DND-41 (cell line): ENCODE results near the gene FAF1.

Experiments used
- ATAC-seq: fragments of 200-7000 bp; cut with Tn5 transposase; 3 replicates; pipeline ENCODE4 v1.9.1; 2021; ENCODE audit warnings: low read depth; ENCODE audit not compliant: insufficient read depth
- DNase-seq: peaks from one replicate; pipeline ENCODE4 v3.0.0-alpha.2; 2020
- H2AFZ ChIP-seq: 2 replicates; pipeline ENCODE4 v1.6.0; 2012; ENCODE audit warnings: low read depth, low read length
- H3K27ac ChIP-seq: 2 replicates; pipeline ENCODE4 v1.5.1; 2012; ENCODE audit warnings: low read length, inconsistent platforms
- H3K27me3 ChIP-seq: fragments of 200-600 bp; sonication (generic); 2 replicates; pipeline ENCODE4 v1.6.0; 2012; ENCODE audit warnings: low read length, mild to moderate bottlenecking, inconsistent platforms; ENCODE audit not compliant: insufficient read depth, poor library complexity
- H3K36me3 ChIP-seq: 2 replicates; pipeline ENCODE4 v1.5.1; 2012; ENCODE audit warnings: low read length, inconsistent platforms; ENCODE audit not compliant: insufficient read depth
- H3K4me1 ChIP-seq: 2 replicates; pipeline ENCODE4 v1.5.1; 2012; ENCODE audit warnings: mild to moderate bottlenecking, low read length; ENCODE audit not compliant: insufficient read depth
- H3K4me2 ChIP-seq: 2 replicates; pipeline ENCODE4 v1.6.0; 2012; ENCODE audit warnings: mild to moderate bottlenecking, moderate library complexity, low read length, inconsistent platforms; ENCODE audit not compliant: insufficient read depth
- H3K4me3 ChIP-seq, 2 experiments: fragments of 200-600 bp in 1 of 2; shearing (Covaris generic) in 1 of 2; 2 replicates each; pipeline ENCODE4 v1.5.1; 2012 to 2016; ENCODE audit warnings: inconsistent platforms in 2 of 2, low read length in 2 of 2, mild to moderate bottlenecking in 2 of 2, low read depth in 1 of 2, moderate library complexity in 1 of 2
- H3K79me2 ChIP-seq: 2 replicates; pipeline ENCODE4 v1.6.0; 2012; ENCODE audit warnings: low read length, inconsistent platforms; ENCODE audit not compliant: insufficient read depth
- H3K9ac ChIP-seq: 2 replicates; pipeline ENCODE4 v1.6.0; 2012; ENCODE audit warnings: low read depth, mild to moderate bottlenecking, inconsistent platforms, low read length, moderate library complexity
- H3K9me3 ChIP-seq: 2 replicates; pipeline ENCODE4 v1.5.1; 2012; ENCODE audit warnings: low read length, moderate library complexity, mild to moderate bottlenecking, inconsistent platforms; ENCODE audit not compliant: insufficient read depth, severe bottlenecking
- H4K20me1 ChIP-seq: 2 replicates; pipeline ENCODE4 v1.6.0; 2012; ENCODE audit warnings: low read length; ENCODE audit not compliant: insufficient read depth
- EZH2 ChIP-seq: IDR thresholded peaks from 3 replicates; pipeline ENCODE4 v1.6.1; 2012; ENCODE audit warnings: borderline replicate concordance, low read depth, mild to moderate bottlenecking, moderate library complexity, low read length, inconsistent platforms; ENCODE audit not compliant: severe bottlenecking
- TF ChIP-seq, protein P1 (sequence below): IDR thresholded peaks from 2 replicates; pipeline ENCODE4 v1.5.1; 2012; ENCODE audit warnings: borderline replicate concordance, low read length, moderate library complexity, mild to moderate bottlenecking; ENCODE audit not compliant: poor library complexity, severe bottlenecking; ENCODE audit errors: extremely low read depth

Gene FAF1

DNA sequence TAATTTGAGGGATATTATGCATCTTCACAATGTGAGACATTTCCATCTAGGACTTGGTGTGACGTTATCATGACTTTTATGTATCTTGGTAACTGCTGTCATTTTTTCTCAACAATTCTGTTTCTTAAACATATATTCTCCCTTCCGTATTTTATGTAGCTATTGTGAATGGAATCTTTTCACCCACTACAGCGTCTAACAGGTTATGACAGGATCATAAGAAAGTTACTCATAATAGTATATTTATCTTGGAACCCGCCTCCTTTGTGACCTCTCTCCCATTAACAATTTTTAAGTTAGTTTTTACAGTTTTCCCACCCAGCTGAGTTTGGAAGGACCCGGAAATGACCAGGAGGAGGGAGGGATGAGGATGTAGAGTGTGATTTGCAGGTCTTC is 530.1 kb downstream of the FAF1 start:
- H2AFZ ChIP-seq = no peak overlapping the region

DNA sequence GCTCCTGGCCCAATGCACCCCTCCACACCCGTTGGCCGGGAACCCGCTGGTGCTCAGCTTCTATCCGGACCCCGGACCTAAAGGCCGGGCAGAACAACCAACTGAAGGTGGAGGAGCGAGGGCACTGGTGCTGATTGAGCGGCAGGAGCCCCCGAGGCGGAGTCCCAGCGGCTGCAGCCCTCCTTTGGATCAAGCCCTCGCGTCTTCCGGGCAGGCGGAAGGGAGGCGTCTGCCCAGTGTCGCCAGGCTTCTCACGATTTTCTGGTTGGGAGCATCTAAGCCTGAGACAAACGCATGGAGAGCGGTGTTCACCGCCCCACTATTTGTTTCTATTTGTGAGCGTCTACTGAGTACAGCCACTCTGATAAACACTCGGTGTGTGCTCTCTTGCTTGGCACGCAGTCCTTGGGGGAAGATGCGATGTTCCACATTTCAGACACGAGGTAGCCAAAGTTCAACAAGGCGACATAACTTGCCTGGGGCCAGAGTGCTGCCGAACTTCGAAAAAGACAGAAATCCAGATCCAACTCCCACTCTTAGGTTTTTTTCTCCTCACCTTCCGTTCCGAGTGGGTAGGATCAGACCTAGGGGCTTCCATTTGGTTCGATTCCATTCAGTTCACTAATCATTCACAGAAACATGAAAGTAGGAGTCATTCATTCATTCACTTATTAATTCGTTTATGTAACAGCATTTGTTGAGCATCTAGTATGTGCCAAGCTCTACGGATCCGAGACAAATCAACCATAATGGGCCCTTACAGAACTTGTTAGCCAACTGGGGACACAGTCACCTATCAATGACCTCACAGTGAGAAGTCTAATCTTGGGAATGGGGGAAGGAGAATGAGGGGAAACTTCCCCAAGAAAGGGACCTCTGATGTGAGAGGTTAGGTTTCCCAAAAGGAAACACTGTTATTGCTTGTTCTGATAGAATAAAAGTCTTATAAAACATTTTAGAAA is 532.0 kb downstream of the FAF1 start:
- H3K4me2 ChIP-seq = no peak overlapping the region
- H2AFZ ChIP-seq = no peak overlapping the region
- no peak overlapping the region for H3K27ac ChIP-seq
- no peak for TF ChIP-seq EZH2
- TF ChIP-seq, protein P1, sequence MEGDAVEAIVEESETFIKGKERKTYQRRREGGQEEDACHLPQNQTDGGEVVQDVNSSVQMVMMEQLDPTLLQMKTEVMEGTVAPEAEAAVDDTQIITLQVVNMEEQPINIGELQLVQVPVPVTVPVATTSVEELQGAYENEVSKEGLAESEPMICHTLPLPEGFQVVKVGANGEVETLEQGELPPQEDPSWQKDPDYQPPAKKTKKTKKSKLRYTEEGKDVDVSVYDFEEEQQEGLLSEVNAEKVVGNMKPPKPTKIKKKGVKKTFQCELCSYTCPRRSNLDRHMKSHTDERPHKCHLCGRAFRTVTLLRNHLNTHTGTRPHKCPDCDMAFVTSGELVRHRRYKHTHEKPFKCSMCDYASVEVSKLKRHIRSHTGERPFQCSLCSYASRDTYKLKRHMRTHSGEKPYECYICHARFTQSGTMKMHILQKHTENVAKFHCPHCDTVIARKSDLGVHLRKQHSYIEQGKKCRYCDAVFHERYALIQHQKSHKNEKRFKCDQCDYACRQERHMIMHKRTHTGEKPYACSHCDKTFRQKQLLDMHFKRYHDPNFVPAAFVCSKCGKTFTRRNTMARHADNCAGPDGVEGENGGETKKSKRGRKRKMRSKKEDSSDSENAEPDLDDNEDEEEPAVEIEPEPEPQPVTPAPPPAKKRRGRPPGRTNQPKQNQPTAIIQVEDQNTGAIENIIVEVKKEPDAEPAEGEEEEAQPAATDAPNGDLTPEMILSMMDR = no peak
- no peak overlapping the region for H3K9ac ChIP-seq
- DNase-seq (no peak), ATAC-seq (no peak)
- H3K4me1 ChIP-seq = no peaks in the 10 kb centered on the region
- no peaks in the 10 kb centered on the region for H3K9me3 ChIP-seq
- no peaks in the 10 kb centered on the region for H4K20me1 ChIP-seq
- H3K27me3 ChIP-seq = no peaks in the 10 kb centered on the region
- no peak overlapping the region for H3K4me3 ChIP-seq
- no peaks in the 10 kb centered on the region for H3K79me2 ChIP-seq
- H3K36me3 ChIP-seq = no peaks in the 10 kb centered on the region

More for the DNA sequence above, 530.1 kb downstream of the FAF1 start:
- H3K9ac ChIP-seq = no peak overlapping the region
- ATAC-seq = no peak
- H3K27ac ChIP-seq = no peak overlapping the region
- H3K79me2 ChIP-seq = no peaks in the 10 kb centered on the region
- no peaks in the 10 kb centered on the region for H3K9me3 ChIP-seq
- H3K4me1 ChIP-seq = no peaks in the 10 kb centered on the region
- H3K4me2 ChIP-seq = no peak overlapping the region
- H3K36me3 ChIP-seq = no peaks in the 10 kb centered on the region
- H3K27me3 ChIP-seq = no peaks in the 10 kb centered on the region
- TF ChIP-seq, protein P1 = no peak
- TF ChIP-seq EZH2 = no peak
- no peaks in the 10 kb centered on the region for H4K20me1 ChIP-seq
- no peak overlapping the region for H3K4me3 ChIP-seq
- no peak for DNase-seq

DNA sequence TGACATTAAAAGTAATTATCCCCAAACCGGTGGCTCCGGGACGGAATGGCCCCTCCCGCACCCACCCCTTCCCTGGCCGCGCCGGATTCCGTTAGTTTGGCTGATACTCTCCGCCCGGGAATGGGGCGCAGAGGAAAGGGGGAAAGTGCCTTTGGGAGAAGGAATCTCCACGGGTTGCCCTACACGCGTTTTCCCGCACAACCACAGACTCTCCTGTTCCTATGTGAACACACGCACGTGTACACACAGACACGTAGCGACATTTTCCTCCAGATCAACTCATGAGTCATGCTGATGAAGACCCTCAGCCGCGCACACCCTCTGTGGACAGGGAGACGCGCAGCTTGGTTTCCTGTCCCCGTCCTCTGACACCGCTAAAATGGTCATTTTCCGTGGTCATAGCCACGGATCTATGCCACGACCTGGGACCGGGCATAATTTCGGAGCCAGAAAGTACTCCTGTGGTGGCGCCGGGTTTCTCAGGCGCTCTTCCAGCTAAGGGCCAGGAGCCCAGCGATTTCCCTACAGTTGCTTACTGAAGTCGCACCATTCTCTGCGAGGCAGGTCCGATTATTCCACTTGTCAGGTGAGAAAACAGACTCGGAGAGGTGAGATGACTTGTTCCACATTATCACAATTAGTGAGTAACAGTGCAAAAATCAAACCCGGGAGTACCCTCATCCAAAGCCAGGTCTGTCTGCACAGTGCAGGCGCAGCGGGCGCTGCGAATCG is 532.8 kb downstream of the FAF1 start:
- ATAC-seq (no peak), DNase-seq (no peak)
- no peaks in the 10 kb centered on the region for H3K9me3 ChIP-seq
- no peaks in the 10 kb centered on the region for H3K36me3 ChIP-seq
- H3K4me3 ChIP-seq = no peak overlapping the region
- H3K27me3 ChIP-seq = no peaks in the 10 kb centered on the region
- H3K27ac ChIP-seq = no peak overlapping the region
- no peak overlapping the region for H2AFZ ChIP-seq
- H3K9ac ChIP-seq = no peak overlapping the region
- no peaks in the 10 kb centered on the region for H4K20me1 ChIP-seq
- H3K4me1 ChIP-seq = no peaks in the 10 kb centered on the region
- no peak overlapping the region for H3K4me2 ChIP-seq
- TF ChIP-seq EZH2 = no peak
- TF ChIP-seq, protein P1 = no peak
- H3K79me2 ChIP-seq = no peaks in the 10 kb centered on the region
